Endothelial cell (in vitro differentiated cells): ENCODE results near the gene SUPT16H. TPM values are rescaled to one million over a fixed set of nuclear protein-coding genes. Genes with fewer than 3 reads are reported as not detected.
"Not testable (repeated sequence)": the region's sequence is repeated elsewhere in the genome, so short reads cannot be mapped to it uniquely, and the experiment has no call there.

Source experiments
- DNase-seq: peaks from one replicate; pipeline ENCODE4 v3.0.0; 2021; ENCODE audit warnings: low spot score
- H3K27ac Mint-ChIP-seq: one replicate; pipeline ENCODE4 v1.8.0; 2021; ENCODE audit warnings: mixed read lengths, inconsistent platforms; ENCODE audit not compliant: unreplicated experiment
- H3K27me3 Mint-ChIP-seq: one replicate; pipeline ENCODE4 v1.8.0; 2021; ENCODE audit warnings: mild to moderate bottlenecking, moderate library complexity, mixed read lengths, inconsistent platforms; ENCODE audit not compliant: unreplicated experiment
- H3K36me3 Mint-ChIP-seq: one replicate; pipeline ENCODE4 v1.8.0; 2021; ENCODE audit warnings: mild to moderate bottlenecking, low read depth, mixed read lengths, inconsistent platforms; ENCODE audit not compliant: unreplicated experiment
- H3K4me1 Mint-ChIP-seq: one replicate; pipeline ENCODE4 v1.8.0; 2021; ENCODE audit warnings: mild to moderate bottlenecking, mixed read lengths, inconsistent platforms; ENCODE audit not compliant: unreplicated experiment
- H3K4me3 Mint-ChIP-seq: one replicate; pipeline ENCODE4 v1.8.0; 2021; ENCODE audit warnings: mild to moderate bottlenecking, mixed read lengths, inconsistent platforms; ENCODE audit not compliant: unreplicated experiment
- H3K9me3 Mint-ChIP-seq: one replicate; pipeline ENCODE4 v1.8.0; 2021; ENCODE audit warnings: mixed read lengths, inconsistent platforms; ENCODE audit not compliant: unreplicated experiment
- CTCF ChIP-seq: fragments of 200-600 bp; sonication (generic); IDR thresholded peaks from one replicate; pipeline ENCODE4 v1.5.0; 2021; ENCODE audit warnings: antibody characterized with exemption; ENCODE audit not compliant: unreplicated experiment
- total RNA-seq: library from RNA; stranded (reverse); fragmentation: NEBNext Ultra II Directional; extraction: Animal tissue kit (Norgen Biotek cat#: 25700); gene quantifications from one replicate; pipeline ENCODE4 v1.2.1, GENCODE V29; 2021; ENCODE audit not compliant: unreplicated experiment

The SUPT16H gene
- total RNA-seq, 1 donor from 2014 or later = 84.6 TPM

- peak overlapping the region; percentile 88 for H3K4me3 Mint-ChIP-seq
- H3K27me3 Mint-ChIP-seq = peaks cover 1% of the 10 kb centered on the region
- TF ChIP-seq CTCF = no peak
- no peaks in the 10 kb centered on the region for H3K36me3 Mint-ChIP-seq
- H3K4me1 Mint-ChIP-seq = peaks cover 9% of the 10 kb centered on the region
- H3K9me3 Mint-ChIP-seq = no peaks in the 10 kb centered on the region
- no peak for DNase-seq
- H3K27ac Mint-ChIP-seq = peak overlapping the region; percentile 59
Measured at GRCh38 chr14:21308132-21308478, 75.7 kb downstream of the SUPT16H start.

GRCh38 chr14:21307637-21308036, 76.2 kb downstream of the SUPT16H start:
- DNase-seq = no peak
- Mint-ChIP-seq H3K4me3 (no peak overlapping the region), H3K9me3 (no peaks in the 10 kb centered on the region), H3K4me1 (peaks cover 9% of the 10 kb centered on the region), H3K27ac (no peak overlapping the region), H3K27me3 (peaks cover 1% of the 10 kb centered on the region), H3K36me3 (no peaks in the 10 kb centered on the region)
- TF ChIP-seq CTCF = no peak

- H3K36me3 Mint-ChIP-seq, H3K9me3 Mint-ChIP-seq, H3K4me1 Mint-ChIP-seq, H3K27me3 Mint-ChIP-seq, H3K4me3 Mint-ChIP-seq, H3K27ac Mint-ChIP-seq, DNase-seq: not testable (repeated sequence)
Measured at GRCh38 chr14:21302836-21303140, 81.0 kb downstream of the SUPT16H start.

- Mint-ChIP-seq H3K4me3 (no peak overlapping the region), H3K27me3 (no peaks in the 10 kb centered on the region), H3K36me3 (no peaks in the 10 kb centered on the region), H3K9me3 (no peaks in the 10 kb centered on the region), H3K4me1 (no peaks in the 10 kb centered on the region), H3K27ac (no peak overlapping the region)
- no peak for TF ChIP-seq CTCF
- no peak for DNase-seq
Measured at GRCh38 chr14:21302013-21302835, 81.6 kb downstream of the SUPT16H start.

Other genes starting within 250 kb of the SUPT16H start
- not detected for gene OR5AU1, start 228.0 kb downstream of the SUPT16H start, total RNA-seq
- 601 TPM for gene HNRNPC, start 114.6 kb downstream of the SUPT16H start, total RNA-seq
- gene RPGRIP1, start 103.9 kb downstream of the SUPT16H start, total RNA-seq = 1.5 TPM
- 144 TPM for gene CHD8, start 72.1 kb upstream of the SUPT16H start, total RNA-seq
- gene RAB2B, start 92.9 kb upstream of the SUPT16H start, total RNA-seq = 25.0 TPM
- gene TOX4, start 93.2 kb upstream of the SUPT16H start, total RNA-seq = 70.8 TPM
- 46.1 TPM for gene METTL3, start 127.3 kb upstream of the SUPT16H start, total RNA-seq
- gene SALL2, start 142.3 kb upstream of the SUPT16H start, total RNA-seq = 38.4 TPM
- not detected for gene OR10G3, start 196.1 kb upstream of the SUPT16H start, total RNA-seq